Neural crest cell (in vitro differentiated cells): ENCODE results near the gene NAT8L. TPM values are rescaled to one million over a fixed set of nuclear protein-coding genes. Genes with fewer than 3 reads are reported as not detected.

Experiments used
- DNase-seq: peaks from one replicate; pipeline ENCODE4 v3.0.0; 2021; ENCODE audit warnings: low read depth, mixed read lengths, low spot score
- H3K27ac Mint-ChIP-seq: one replicate; pipeline ENCODE4 v1.8.0; 2021; ENCODE audit warnings: mild to moderate bottlenecking, mixed read lengths; ENCODE audit not compliant: unreplicated experiment
- H3K27me3 Mint-ChIP-seq: 2 replicates; pipeline ENCODE4 v1.8.0; 2021; ENCODE audit warnings: low read depth, mild to moderate bottlenecking, mixed read lengths
- H3K36me3 Mint-ChIP-seq: 2 replicates; pipeline ENCODE4 v1.8.0; 2021; ENCODE audit warnings: low read depth, mild to moderate bottlenecking, mixed read lengths
- H3K4me1 Mint-ChIP-seq: 2 replicates; pipeline ENCODE4 v1.8.0; 2021; ENCODE audit warnings: mixed read lengths
- H3K4me3 Mint-ChIP-seq: one replicate; pipeline ENCODE4 v1.8.0; 2021; ENCODE audit warnings: mild to moderate bottlenecking, mixed read lengths
- H3K9me3 Mint-ChIP-seq: 2 replicates; pipeline ENCODE4 v1.8.0; 2021; ENCODE audit warnings: mixed read lengths
- total RNA-seq: library from RNA; stranded (reverse); gene quantifications from 2 replicates; pipeline ENCODE4 v1.2.1, GENCODE V29; 2021
- TF ChIP-seq, protein P1 (sequence below): fragments of 200-600 bp; sonication (generic); conservative IDR thresholded peaks from 2 replicates; pipeline ENCODE4 v1.5.0; 2021; ENCODE audit warnings: antibody characterized with exemption, mild to moderate bottlenecking

NAT8L gene
- total RNA-seq, 1 donor from 2014 or later = 19.5 TPM

- no peak for DNase-seq
- peak overlapping the region; percentile 61 for H3K4me3 Mint-ChIP-seq
- no peaks in the 10 kb centered on the region for H3K4me1 Mint-ChIP-seq
- peaks cover 13% of the 10 kb centered on the region for H3K27me3 Mint-ChIP-seq
- no peaks in the 10 kb centered on the region for H3K9me3 Mint-ChIP-seq
- H3K36me3 Mint-ChIP-seq = no peaks in the 10 kb centered on the region
- TF ChIP-seq, protein P1, sequence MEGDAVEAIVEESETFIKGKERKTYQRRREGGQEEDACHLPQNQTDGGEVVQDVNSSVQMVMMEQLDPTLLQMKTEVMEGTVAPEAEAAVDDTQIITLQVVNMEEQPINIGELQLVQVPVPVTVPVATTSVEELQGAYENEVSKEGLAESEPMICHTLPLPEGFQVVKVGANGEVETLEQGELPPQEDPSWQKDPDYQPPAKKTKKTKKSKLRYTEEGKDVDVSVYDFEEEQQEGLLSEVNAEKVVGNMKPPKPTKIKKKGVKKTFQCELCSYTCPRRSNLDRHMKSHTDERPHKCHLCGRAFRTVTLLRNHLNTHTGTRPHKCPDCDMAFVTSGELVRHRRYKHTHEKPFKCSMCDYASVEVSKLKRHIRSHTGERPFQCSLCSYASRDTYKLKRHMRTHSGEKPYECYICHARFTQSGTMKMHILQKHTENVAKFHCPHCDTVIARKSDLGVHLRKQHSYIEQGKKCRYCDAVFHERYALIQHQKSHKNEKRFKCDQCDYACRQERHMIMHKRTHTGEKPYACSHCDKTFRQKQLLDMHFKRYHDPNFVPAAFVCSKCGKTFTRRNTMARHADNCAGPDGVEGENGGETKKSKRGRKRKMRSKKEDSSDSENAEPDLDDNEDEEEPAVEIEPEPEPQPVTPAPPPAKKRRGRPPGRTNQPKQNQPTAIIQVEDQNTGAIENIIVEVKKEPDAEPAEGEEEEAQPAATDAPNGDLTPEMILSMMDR = no peak
- H3K27ac Mint-ChIP-seq = no peak overlapping the region
Measured at GRCh38 chr4:2044542-2045517, 14.3 kb upstream of the NAT8L start.

DNA sequence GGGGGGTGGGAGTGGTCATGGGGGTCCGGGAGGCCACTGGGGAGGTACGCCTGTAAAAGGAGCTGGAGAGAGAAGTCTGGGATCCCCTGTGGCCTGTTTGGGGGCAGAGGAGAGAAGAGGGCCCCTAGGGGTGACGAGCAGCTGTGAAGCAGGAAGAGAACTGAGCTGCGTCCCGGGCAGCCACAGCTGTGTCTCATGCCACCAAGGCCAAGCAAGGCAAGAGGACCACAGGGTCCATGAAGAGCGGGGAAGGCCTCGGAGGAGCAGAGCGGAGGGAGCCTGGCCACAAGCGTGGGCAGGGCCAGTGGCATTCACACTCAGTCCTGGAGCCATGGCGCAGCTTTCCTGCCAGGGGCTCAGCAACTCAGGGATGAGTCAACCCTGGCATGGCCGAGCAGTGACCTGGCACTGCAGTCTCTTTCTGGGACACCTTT is 13.6 kb upstream of the NAT8L start:
- no peaks in the 10 kb centered on the region for H3K9me3 Mint-ChIP-seq
- peak overlapping the region; percentile 61 for H3K4me3 Mint-ChIP-seq
- no peak for DNase-seq
- no peaks in the 10 kb centered on the region for H3K36me3 Mint-ChIP-seq
- no peaks in the 10 kb centered on the region for H3K4me1 Mint-ChIP-seq
- TF ChIP-seq, protein P1 = no peak
- H3K27me3 Mint-ChIP-seq = peaks cover 9% of the 10 kb centered on the region
- H3K27ac Mint-ChIP-seq = no peak overlapping the region

DNA sequence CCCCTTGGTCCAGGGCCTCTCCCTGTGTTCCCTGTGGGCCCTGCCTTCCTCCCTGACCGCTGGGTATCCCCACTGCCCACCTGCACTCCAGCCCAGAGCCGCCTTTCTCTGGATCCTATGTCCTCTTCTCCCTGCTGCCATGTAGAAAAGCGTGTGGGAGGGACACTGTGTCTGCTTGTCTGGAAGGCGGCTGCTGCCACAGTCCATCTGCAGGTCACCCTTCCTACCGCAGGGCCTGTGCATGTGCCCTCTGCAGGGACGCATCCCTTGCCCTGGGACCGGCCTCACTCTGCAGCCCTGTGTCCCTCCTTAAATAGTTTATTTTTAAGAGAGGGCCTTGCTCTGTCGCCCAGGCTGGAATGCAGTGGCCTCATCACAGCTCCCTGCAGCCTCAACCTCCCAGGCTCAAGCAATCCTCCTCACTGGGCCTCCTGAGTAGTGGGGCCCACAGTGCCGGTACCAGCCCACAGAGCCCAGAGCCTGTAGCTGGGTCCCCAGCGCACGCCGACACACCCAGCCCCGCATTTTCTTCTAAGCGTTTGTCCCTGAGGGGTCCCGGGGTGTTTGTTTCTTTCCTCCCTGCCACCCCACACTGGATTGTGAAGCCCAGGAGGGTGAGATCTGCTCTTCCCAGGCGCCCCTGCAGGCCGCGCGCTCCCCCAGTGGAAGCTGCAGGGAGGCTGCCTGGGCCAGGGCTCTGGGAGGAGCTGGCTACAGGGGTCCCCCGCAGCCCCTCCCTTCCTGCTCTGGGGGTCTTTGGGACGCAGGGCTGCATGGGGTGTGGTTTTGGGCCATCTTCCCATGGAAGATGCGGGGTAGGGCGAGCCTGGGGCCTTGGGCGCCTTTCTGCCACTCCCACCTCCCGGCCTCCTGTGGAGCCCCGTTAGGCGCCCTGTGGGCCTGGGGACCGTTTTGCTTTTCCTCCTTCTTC is 12.8 kb upstream of the NAT8L start:
- H3K9me3 Mint-ChIP-seq = no peaks in the 10 kb centered on the region
- H3K27ac Mint-ChIP-seq = no peak overlapping the region
- H3K4me3 Mint-ChIP-seq = peak overlapping the region; percentile 71
- H3K27me3 Mint-ChIP-seq = peaks cover 9% of the 10 kb centered on the region
- TF ChIP-seq, protein P1 = no peak
- H3K4me1 Mint-ChIP-seq = no peaks in the 10 kb centered on the region
- no peak for DNase-seq
- H3K36me3 Mint-ChIP-seq = no peaks in the 10 kb centered on the region

GRCh38 chr4:2047031-2047660 is 12.0 kb upstream of the NAT8L start:
- Mint-ChIP-seq H3K36me3 (no peaks in the 10 kb centered on the region), H3K27me3 (peaks cover 9% of the 10 kb centered on the region), H3K4me3 (no peak overlapping the region), H3K4me1 (no peaks in the 10 kb centered on the region), H3K27ac (no peak overlapping the region), H3K9me3 (no peaks in the 10 kb centered on the region)
- DNase-seq = no peak
- TF ChIP-seq, protein P1 = no peak
